ENCODE data around the gene PRAC2.

The PRAC2 gene

GRCh38 chr17:48755356-48755755 is 32.4 kb downstream of the PRAC2 start:
- no peak for DNase-seq

- DNase-seq = no peak
Measured at GRCh38 chr17:48756830-48757251, 33.9 kb downstream of the PRAC2 start.

- DNase-seq = no peak
Measured at GRCh38 chr17:48757524-48757961, 34.6 kb downstream of the PRAC2 start.

DNA sequence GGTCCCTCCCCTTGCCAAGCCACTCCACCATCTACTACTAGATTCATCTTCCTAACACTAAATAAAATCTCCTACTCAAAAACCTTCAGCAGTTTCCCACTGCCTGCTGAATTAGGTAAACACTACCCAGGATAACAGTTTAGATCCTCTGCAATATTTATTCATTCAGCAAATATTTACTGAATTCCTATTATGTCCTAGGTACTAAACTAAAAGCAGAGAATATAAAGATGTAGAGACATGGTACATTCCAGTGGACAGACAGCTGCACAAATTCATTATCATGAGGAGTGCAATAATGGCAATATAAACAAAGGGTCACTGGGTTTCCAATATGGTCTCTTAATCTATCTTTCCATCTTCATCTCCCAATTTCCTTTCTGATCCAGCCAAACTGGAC is 36.3 kb downstream of the PRAC2 start:
- DNase-seq = no peak

GRCh38 chr17:48760411-48760810 is 37.4 kb downstream of the PRAC2 start:
- no peak for DNase-seq

GRCh38 chr17:48761114-48761513 is 38.1 kb downstream of the PRAC2 start:
- DNase-seq = no peak

- no peak for DNase-seq
Measured at GRCh38 chr17:48767263-48767774, 44.3 kb downstream of the PRAC2 start.

GRCh38 chr17:48769009-48769675 is 46.2 kb downstream of the PRAC2 start:
- no peak for DNase-seq

GRCh38 chr17:48770954-48771353 is 48.0 kb downstream of the PRAC2 start:
- DNase-seq = no peak

GRCh38 chr17:48773245-48773644 is 50.3 kb downstream of the PRAC2 start:
- no peak for DNase-seq

Measured in HCEC 1CT (cell line).